Superior temporal gyrus (tissue), 1 donor: ENCODE data around the gene TP53INP2.
"Not testable (repeated sequence)": the region's sequence is repeated elsewhere in the genome, so short reads cannot be mapped to it uniquely, and the experiment has no call there.

ENCODE experiments used
- DNase-seq: peaks from one replicate; pipeline ENCODE4 v3.0.0-alpha.2; 2016; ENCODE audit errors: extremely low spot score

TP53INP2 gene

DNA sequence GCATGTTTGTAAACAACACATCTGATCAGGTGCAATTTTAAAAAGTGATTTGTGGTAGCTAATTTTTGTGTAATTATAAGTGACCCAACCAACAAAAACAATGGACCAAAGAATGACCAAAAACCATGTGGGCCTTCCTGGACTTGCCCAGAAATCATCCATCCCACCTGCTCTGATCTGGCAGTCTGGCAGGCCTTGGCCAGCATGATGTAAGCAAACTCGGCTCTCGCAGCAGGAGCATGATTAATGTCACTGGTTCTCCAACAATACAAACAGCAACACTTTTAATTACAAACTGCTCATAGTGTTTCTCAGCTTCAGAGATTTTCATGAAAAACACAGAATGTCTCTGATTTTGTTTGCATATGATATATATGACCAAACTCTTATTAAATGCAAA is 16.1 kb downstream of the TP53INP2 start:
- no peak for DNase-seq

DNA sequence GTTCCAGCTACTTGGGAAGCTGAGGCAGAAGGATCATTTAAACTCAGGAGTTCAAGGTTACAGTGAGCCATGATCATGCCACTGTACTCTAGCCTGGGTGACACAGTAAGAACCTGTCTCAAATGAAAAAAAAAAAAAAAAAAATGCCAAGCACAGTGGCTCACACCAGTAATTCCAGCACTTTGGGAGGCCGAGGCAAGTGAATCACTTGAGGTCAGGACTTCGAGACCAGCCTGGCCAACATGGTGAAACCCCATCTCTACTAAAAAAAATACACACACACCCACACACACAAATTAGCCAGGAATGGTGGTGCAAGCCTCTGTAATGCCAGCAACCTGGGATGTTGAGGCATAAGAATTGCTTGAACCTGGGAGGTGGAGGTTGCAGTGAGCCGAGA is 18.4 kb downstream of the TP53INP2 start:
- not testable (repeated sequence) for DNase-seq

DNA sequence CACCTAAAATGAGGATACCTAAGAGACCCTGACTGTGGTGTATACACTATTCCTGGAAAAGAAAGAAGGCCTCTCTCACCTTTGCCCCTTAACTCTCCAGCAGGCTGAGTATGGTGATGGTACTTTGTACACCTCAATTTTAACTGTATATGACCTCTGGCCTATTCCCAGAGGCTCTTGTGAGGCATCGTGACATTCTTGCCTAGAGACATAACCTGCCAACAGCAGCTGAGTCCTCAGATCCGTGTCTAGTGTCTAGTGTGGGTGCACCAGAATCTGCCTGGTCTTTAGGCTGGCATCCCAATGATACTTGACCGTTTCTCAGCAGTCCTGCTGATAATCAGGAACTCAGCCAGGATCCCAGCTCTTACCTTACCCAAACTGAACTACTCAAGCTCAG is 20.0 kb downstream of the TP53INP2 start:
- DNase-seq: no peak

DNA sequence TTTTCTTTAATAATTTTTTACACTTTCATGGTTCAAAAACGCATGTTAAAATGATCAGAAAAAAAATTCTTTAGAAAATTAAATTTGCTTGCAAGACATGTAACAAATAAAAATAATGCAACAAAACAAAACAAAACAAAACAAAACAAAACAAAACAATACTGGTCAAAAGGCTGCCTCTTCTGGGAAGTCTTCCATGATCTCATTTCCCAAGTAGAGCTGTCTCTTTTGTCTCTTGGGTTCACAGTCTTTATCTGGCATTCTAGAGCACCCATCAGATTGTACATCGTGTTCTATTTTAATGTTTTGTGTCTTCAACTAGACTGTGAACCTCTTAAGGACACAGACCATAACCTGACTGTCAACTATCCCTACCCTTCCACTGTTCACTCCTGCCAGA is 25.3 kb downstream of the TP53INP2 start:
- DNase-seq: no peak

DNA sequence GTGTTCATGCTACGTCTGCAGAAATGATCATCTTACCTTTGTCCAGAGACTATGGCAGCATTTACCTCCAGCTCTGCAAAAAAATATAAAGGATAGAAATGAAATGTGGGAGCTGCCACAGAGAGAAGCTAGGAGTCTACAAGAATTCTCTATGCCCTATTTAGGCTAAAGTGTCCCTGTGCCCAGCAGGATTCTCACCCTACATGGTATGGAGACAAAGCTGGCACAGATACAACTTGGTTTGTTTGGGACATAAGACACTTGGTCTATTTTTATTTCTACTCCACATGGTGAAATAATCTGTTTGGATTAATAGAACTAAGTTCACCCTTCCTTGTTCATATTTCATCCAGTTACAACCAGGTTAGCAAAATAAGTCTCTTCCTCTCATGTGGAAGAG is 28.4 kb downstream of the TP53INP2 start:
- DNase-seq: no peak

DNA sequence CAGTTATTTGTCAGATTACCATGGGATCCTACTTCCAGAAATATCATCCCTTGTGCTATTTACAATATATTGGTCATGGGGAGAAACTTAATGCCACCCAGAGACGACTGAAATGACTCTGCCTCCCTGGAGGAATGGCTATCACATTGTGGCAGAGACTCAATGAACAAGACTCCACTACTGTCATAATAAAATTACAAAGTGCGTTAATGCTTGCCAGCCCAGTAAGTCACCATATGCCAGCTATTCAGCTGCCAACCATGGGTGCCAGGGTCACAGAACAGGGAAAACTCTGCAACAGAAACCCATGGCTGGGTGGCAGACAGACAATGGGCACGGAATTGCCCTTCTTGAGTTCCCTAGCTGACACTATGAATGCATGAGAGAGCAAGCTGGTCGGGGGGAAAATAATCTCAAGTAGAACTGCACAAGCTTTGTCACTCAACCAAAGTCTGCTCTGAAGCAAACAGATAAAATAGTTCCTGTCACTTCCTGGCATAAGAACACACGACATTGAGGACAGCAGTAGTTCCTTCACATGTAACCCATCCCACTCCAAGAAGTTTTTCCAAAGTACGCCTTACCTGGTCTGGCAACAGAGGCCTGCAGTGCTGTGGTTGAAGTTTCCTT is 32.1 kb downstream of the TP53INP2 start:
- no peak for DNase-seq

DNA sequence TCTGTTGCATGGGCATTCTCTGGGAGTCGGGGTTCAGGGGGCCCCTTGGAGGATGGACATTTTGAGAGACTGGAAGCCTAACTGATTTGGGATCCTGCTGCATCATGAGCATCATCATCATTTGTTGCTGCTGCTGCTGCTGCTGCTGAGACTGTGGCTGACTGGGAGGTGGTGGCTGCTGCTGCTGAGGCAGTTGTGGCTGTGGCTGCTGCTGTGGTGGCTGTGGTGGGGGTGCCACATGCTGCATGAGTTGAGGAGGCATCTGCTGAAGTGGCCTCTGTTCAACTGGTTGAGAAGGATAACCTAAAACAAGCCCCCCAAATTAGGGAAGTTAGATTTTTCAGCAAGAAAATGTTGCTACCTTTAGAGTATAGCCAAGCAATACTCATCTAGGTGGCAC is 38.9 kb downstream of the TP53INP2 start:
- no peak for DNase-seq

DNA sequence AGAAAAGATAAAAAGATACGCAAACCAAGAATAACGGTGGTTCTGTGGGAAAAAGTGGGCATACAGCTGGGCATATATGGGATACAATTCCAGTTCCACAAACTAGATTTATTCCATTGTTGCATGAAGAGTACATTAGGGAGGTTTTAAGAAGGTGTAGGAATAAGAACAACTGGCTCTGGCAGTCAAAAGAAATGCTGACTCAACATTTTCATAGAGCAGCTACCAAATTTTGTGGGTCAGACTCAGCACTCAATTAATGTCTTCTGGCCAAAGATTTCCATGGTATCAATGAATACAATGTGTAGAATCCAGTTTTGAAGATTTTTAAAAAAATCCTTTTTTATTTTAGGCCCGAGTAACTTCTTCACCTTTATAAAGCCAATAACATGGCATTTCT is 40.2 kb downstream of the TP53INP2 start:
- no peak for DNase-seq

DNA sequence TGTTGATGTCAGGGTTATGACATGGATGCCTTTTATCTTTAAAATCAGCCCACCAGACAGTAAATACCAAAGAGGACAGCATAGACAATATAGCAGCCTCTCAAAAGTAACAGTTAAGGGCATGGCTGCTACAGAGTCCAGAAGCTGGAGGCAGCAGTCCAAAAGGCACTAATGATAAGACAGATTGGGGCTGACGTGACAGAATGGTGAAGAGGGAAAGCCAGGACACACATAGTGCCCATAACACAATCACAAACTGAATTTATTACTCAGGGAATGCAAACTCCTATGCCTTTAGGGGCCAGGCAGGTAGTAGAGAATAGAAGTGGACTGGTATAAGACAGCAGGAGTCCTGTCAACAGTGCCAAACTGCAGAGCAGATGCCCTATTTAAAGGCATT is 40.7 kb downstream of the TP53INP2 start:
- DNase-seq: no peak

DNA sequence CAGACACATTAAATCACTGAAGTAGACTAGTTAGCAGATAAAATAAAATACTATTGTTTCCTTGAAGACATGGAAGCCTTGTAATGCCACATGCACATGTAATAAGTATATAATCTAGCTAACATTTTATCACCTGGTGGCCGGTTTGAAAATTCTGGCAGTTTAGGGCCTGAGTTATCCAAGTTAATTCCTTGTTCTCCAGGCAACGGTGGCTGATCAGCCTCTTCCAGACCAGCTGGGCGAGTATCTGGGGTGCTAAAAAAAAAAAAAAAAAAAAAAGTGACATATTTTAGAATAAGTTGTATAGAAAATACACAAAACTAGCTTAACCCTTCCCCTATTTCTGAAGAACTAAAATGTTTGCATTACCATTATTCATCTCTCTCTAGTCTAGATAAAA is 42.5 kb downstream of the TP53INP2 start:
- DNase-seq: no peak

DNA sequence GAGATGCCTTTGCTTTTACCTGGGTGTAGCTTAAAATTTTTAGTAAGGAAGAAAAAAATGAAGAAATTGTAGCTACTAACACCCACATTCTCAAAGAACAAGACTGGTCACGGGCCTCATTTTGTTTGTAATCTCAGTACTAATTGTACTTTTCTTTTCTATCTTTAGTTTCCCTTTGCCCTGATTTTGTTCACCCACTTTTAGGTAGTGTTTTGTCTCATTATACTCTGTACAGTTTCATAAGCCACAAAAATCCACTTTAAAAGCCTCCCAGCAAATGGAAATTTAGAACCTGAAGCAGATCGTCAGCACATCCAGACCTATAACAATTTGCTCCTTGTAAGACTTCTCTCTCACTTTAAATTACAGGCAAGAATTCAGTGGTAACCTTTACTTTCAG is 43.3 kb downstream of the TP53INP2 start:
- DNase-seq: no peak

DNA sequence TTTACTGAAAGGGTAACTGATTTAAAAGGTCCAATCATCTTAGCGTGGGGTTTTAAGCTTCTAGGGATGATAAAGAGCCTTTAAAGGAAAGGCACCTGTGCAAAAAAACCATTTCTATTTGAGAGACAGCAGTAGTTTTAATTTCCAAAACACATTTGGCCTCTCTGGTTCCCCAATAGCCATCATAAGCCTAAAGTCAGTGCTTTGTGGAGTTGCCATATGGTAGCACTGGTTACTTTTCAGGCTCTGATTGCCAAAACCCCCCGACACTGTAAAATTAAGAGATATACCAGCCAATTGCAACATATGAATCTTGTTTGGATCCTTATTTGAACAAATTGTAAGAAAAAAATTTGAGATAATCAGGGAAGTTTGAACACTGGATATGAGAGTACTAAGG is 44.6 kb downstream of the TP53INP2 start:
- no peak for DNase-seq

DNA sequence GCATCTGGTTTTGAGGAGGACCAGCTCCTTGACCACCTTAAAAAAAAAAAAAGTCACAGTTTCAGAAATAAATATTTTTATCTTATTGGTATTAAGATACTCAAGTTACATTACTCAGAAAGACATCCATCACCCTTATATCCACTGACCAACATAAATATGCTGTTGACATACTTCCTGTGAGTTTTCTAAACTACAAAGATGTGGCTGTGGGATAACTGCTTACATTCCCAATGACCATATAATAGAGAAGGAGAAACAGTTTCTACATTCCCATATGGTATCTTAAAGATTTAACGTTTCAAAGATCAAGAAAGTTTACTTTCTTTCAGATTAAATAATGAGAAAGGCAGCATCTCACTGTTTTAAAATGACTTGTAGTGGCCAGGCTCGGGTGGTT is 46.3 kb downstream of the TP53INP2 start:
- no peak for DNase-seq

DNA sequence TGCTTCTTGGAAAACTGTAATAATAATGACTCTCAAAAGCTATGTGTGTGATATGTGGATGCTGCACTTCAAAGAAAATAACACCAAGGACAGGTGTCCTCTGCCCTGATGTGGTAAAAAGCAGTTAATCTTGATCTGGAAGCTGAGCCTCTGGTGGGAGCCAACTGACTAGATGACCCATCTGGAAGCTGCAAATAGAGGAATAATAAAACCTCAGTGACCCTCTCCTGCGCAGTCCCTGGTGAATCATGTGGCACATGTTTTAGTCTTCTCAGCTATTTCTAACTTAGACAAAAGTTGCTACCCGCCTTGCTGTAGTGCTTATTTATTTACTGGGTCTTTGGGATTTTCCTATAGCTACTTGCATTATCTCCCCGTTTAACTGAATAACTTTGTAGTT is 47.3 kb downstream of the TP53INP2 start:
- no peak for DNase-seq

DNA sequence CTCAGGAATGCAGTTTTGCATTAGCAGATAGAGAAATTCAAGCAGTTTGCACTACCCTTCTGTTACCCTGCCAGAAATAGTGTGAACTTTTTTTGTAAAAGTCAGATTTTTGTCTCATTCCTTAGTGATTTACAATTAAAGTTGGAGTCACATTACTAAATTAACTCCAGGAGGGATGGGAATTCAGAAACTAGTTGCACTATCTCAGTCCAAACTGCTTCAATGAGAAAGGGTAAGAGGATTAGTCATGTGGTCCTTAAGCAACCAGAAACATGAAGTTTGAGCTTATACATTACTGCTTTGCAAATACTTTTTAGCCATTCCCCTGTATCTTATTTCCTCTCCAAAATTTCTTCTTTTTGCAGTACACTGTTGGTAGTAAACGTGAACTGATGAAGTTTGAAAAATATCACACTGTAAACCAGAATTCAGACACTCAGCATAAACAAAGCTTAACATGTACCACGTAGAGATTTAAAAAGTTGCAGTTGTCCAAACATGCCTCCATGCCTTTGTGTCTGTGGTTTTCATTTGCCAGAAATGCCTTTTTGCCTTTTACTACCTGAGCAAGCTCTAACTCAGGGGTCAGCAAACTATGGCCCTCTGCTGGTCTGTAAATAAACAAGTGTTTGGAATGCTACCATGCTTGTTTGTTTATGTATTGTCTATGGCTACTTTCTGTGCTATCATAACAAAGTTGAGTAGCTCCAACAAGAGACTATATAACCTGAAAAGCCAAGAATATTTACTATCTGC is 49.7 kb downstream of the TP53INP2 start:
- DNase-seq: no peak

DNA sequence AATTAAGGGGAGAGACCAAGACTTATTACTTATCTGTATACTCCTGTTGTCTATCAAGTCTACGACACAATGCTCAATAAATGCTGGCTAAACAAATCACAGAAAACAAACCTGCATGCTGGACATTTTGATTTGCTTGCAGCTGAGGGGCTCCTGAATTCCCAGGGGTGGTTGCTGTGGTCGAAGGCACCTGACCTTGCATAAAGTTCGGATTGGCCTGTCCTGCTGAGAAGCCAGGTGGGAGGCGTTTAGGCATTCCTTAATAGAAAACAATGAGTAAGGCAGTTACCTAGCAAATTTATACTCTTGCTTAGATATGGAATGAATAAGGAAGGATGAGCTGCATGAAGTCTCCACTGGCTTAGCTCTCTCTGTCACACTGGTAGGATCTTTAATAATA is 50.5 kb downstream of the TP53INP2 start:
- no peak for DNase-seq

DNA sequence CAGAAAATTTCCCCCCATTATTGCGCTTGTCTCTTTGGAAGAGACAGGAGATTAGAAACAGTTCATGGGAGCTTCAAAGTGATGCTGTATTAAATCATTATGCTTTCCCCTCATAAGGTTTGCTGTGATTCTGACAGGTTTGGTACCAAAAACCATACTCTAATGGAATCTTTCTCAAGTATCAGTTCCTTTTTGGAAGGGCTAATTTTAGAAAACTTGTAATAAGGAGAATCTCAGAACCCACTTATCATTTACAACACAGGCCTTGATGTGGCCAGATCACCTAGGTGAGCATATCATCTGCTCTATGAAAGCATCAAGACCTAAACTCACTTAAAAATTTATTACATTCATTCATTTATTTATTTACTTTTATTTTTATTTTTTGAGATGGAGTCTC is 51.2 kb downstream of the TP53INP2 start:
- DNase-seq: no peak

DNA sequence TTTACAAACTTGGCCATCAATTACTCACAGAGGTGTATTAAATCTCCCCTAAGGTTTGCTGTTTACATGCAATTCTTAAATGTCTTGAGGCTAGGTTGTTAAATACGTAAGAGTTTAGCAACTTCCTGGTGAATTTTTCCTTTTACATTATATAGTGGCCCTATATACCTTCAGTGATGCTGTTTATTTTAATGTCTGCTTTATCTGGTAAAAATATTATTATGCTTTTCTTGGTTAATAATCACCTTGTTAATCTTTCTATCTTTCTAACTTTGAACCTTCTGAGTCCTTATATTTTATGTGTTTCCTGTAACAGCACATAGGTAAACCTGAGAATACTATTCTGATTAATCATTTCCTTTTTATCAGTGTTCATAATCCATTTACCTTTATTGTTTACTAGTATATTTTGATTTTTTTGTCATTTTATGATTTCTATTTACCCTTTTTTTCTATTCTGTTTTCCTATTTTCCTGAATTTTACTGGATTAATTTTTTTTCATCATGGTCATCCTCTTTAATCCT is 57.9 kb downstream of the TP53INP2 start:
- DNase-seq: no peak
